ENCODE measurements around the gene FNDC10.

DNA sequence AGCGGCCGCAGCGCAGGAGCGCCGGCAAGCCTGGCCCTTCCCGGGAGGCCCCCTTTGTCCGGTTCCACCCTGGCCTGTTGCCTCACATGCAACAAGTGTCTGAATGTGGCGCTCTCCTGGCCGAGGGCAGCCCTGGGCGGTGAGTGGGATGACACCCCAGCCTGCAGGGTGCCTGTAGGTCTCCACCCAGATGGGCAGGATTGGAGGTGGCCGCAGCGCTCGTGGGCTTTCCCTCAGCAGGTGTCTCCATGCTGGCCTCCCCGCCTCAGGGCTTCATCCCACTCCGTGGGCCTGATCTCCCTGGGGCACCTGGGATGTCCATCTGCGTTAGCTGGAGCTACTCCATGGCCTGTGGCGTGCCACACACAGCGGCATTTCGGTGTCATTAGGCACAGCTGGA lies 16.9 kb upstream of the FNDC10 start:
- TF ChIP-seq, protein P1, sequence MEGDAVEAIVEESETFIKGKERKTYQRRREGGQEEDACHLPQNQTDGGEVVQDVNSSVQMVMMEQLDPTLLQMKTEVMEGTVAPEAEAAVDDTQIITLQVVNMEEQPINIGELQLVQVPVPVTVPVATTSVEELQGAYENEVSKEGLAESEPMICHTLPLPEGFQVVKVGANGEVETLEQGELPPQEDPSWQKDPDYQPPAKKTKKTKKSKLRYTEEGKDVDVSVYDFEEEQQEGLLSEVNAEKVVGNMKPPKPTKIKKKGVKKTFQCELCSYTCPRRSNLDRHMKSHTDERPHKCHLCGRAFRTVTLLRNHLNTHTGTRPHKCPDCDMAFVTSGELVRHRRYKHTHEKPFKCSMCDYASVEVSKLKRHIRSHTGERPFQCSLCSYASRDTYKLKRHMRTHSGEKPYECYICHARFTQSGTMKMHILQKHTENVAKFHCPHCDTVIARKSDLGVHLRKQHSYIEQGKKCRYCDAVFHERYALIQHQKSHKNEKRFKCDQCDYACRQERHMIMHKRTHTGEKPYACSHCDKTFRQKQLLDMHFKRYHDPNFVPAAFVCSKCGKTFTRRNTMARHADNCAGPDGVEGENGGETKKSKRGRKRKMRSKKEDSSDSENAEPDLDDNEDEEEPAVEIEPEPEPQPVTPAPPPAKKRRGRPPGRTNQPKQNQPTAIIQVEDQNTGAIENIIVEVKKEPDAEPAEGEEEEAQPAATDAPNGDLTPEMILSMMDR (IDR thresholded peaks at IDR 0.05): no peak
- TF ChIP-seq POLR2AphosphoS5 (IDR thresholded peaks at IDR 0.05): no peak
- TF ChIP-seq POLR2A (IDR thresholded peaks at IDR 0.05): no peak
- no peak for TF ChIP-seq EP300 (IDR thresholded peaks at IDR 0.05)

All from upper lobe of left lung (tissue), 4 donors.